ENCODE measurements around the gene DESI2.

- TF ChIP-seq POLR2A (IDR thresholded peaks at IDR 0.05), result no peak
- TF ChIP-seq CTCF (IDR thresholded peaks at IDR 0.05), result no peak
Measured at GRCh38 chr1:244704107-244704506, 51.2 kb downstream of the DESI2 start.
